Measurements from ENCODE around the gene RTTN. TPM values are rescaled to one million over a fixed set of nuclear protein-coding genes. Genes with fewer than 3 reads are reported as not detected.

The RTTN gene
- total RNA-seq, 1 experiment from 2014 or later: 16.9 TPM

GRCh38 chr18:70116949-70117348 lies 88.5 kb downstream of the RTTN start:
- ChIA-PET CTCF (no interaction called here), POLR2A (no interaction called here)
- intact Hi-C loops (cut with micrococcal nuclease; ENCODE audit: unreplicated experiment) (no loop called here), in situ Hi-C loops (cut with HindIII; ENCODE audit: low pct_unique_long_range_greater_than_20kb, low sequenced_read_pairs) (no loop called here)
- H3K4me1 ChIP-seq (ENCODE audit: control insufficient read depth, insufficient read depth, low read length): no peaks in the 10 kb centered on the region
- H3K9me3 ChIP-seq (ENCODE audit: control insufficient read depth, insufficient read depth, low read depth, low read length): no peaks in the 10 kb centered on the region
- ATAC-seq: no peak
- BruUV-seq (replicated peaks): no TSS peak
- no peak overlapping the region for H3K4me3 ChIP-seq (ENCODE audit: low read depth in 2 of 2, low read length in 2 of 2)
- no peak for DNase-seq (ENCODE audit: low read depth, low spot score)
- no peaks in the 10 kb centered on the region for H3K27me3 ChIP-seq (ENCODE audit: control insufficient read depth, insufficient read depth, low read length)
- TF ChIP-seq POLR2AphosphoS5 (IDR thresholded peaks at IDR 0.05; ENCODE audit: low read depth, low read length): no peak
- no peak overlapping the region for H3K27ac ChIP-seq (ENCODE audit: low read length)
- no peaks in the 10 kb centered on the region for H3K36me3 ChIP-seq (ENCODE audit: control insufficient read depth, insufficient read depth, low read length)

GRCh38 chr18:70113511-70113910 lies 92.0 kb downstream of the RTTN start:
- intact Hi-C loops (cut with micrococcal nuclease; ENCODE audit: unreplicated experiment) (no loop called here), in situ Hi-C loops (cut with HindIII; ENCODE audit: low pct_unique_long_range_greater_than_20kb, low sequenced_read_pairs) (no loop called here)
- Histone ChIP-seq H3K27ac (ENCODE audit: low read length) (no peak overlapping the region), H3K27me3 (ENCODE audit: control insufficient read depth, insufficient read depth, low read length) (no peaks in the 10 kb centered on the region), H3K4me1 (ENCODE audit: control insufficient read depth, insufficient read depth, low read length) (no peaks in the 10 kb centered on the region), H3K36me3 (ENCODE audit: control insufficient read depth, insufficient read depth, low read length) (peaks cover 5% of the 10 kb centered on the region; the same call in 1 of the 2 replicates), H3K9me3 (ENCODE audit: control insufficient read depth, insufficient read depth, low read depth, low read length) (no peaks in the 10 kb centered on the region), H3K4me3 (ENCODE audit: low read depth in 2 of 2, low read length in 2 of 2) (no peak overlapping the region)
- ChIA-PET CTCF (no interaction called here), POLR2A (no interaction called here)
- TF ChIP-seq TCF7L2 (IDR thresholded peaks at IDR 0.05; ENCODE audit: low read depth, low read length) (no peak), REST (IDR thresholded peaks at IDR 0.05; ENCODE audit: insufficient read depth in 1 of 2, low read depth in 2 of 2, low read length in 1 of 2) (no peak), POLR2AphosphoS5 (IDR thresholded peaks at IDR 0.05; ENCODE audit: low read depth, low read length) (no peak)
- ATAC-seq: no peak
- no peak for DNase-seq (ENCODE audit: low read depth, low spot score)
- BruUV-seq (replicated peaks): no TSS peak

GRCh38 chr18:70110678-70111077 lies 94.8 kb downstream of the RTTN start:
- ChIA-PET POLR2A (interaction anchor here (0.6 kb wide), 1 partner anchor 98 kb away, joined by 3 read pairs; no protein-coding TSS in a partner anchor), CTCF (no interaction called here)
- H3K27me3 ChIP-seq (ENCODE audit: control insufficient read depth, insufficient read depth, low read length): no peaks in the 10 kb centered on the region
- H3K27ac ChIP-seq (ENCODE audit: low read length): no peak overlapping the region
- H3K4me3 ChIP-seq (ENCODE audit: low read depth in 2 of 2, low read length in 2 of 2): no peak overlapping the region
- BruUV-seq (replicated peaks): no TSS peak
- H3K4me1 ChIP-seq (ENCODE audit: control insufficient read depth, insufficient read depth, low read length): no peaks in the 10 kb centered on the region
- no peak for DNase-seq (ENCODE audit: low read depth, low spot score)
- no peak for ATAC-seq
- in situ Hi-C loops (cut with HindIII; ENCODE audit: low pct_unique_long_range_greater_than_20kb, low sequenced_read_pairs): no loop called here
- peaks cover 5% of the 10 kb centered on the region; the same call in 1 of the 2 replicates for H3K36me3 ChIP-seq (ENCODE audit: control insufficient read depth, insufficient read depth, low read length)
- intact Hi-C loops (cut with micrococcal nuclease; ENCODE audit: unreplicated experiment): no loop called here
- no peaks in the 10 kb centered on the region for H3K9me3 ChIP-seq (ENCODE audit: control insufficient read depth, insufficient read depth, low read depth, low read length)
- no peak for TF ChIP-seq POLR2AphosphoS5 (IDR thresholded peaks at IDR 0.05; ENCODE audit: low read depth, low read length)
- no peak for TF ChIP-seq REST (IDR thresholded peaks at IDR 0.05; ENCODE audit: insufficient read depth in 1 of 2, low read depth in 2 of 2, low read length in 1 of 2)
- TF ChIP-seq CTCF (IDR thresholded peaks at IDR 0.05): no peak
